Parathyroid adenoma (tissue), 2 donors: ENCODE measurements around the gene ZMYND8.
"Not testable (repeated sequence)": the region's sequence is repeated elsewhere in the genome, so short reads cannot be mapped to it uniquely, and the experiment has no call there.

Source experiments
- H2AFZ ChIP-seq: fragments of 300-600 bp; sonication (generic); one replicate; pipeline ENCODE4 v1.7.0; 2017; ENCODE audit warnings: antibody characterized with exemption, mild to moderate bottlenecking
- H3K27ac ChIP-seq: fragments of 300-600 bp; sonication (generic); one replicate; pipeline ENCODE4 v1.7.0; 2017
- H3K27me3 ChIP-seq: fragments of 300-600 bp; sonication (generic); one replicate; pipeline ENCODE4 v1.7.0; 2017; ENCODE audit warnings: low read length; ENCODE audit not compliant: control insufficient read depth, insufficient read depth
- H3K36me3 ChIP-seq: fragments of 300-600 bp; sonication (generic); one replicate; pipeline ENCODE4 v1.7.0; 2017; ENCODE audit warnings: low read length; ENCODE audit not compliant: control insufficient read depth, insufficient read depth
- H3K4me1 ChIP-seq: fragments of 300-600 bp; sonication (generic); one replicate; pipeline ENCODE4 v1.7.0; 2017; ENCODE audit warnings: control low read depth
- H3K4me2 ChIP-seq: fragments of 300-600 bp; sonication (generic); one replicate; pipeline ENCODE4 v1.7.0; 2017; ENCODE audit warnings: low read length
- H3K4me3 ChIP-seq: fragments of 300-600 bp; sonication (generic); one replicate; pipeline ENCODE4 v1.7.0; 2017; ENCODE audit warnings: low read depth, low read length
- H3K79me2 ChIP-seq: fragments of 300-600 bp; sonication (generic); one replicate; pipeline ENCODE4 v1.7.0; 2017; ENCODE audit warnings: control low read depth
- H3K9ac ChIP-seq: fragments of 300-600 bp; sonication (generic); one replicate; pipeline ENCODE4 v1.7.0; 2017; ENCODE audit warnings: mild to moderate bottlenecking
- H3K9me3 ChIP-seq: fragments of 300-600 bp; sonication (generic); one replicate; pipeline ENCODE4 v1.7.0; 2017; ENCODE audit warnings: low read length; ENCODE audit not compliant: control insufficient read depth
- CTCF ChIP-seq: fragments of 300-600 bp; sonication (generic); IDR thresholded peaks from one replicate; pipeline ENCODE4 v1.7.0; 2017; ENCODE audit warnings: antibody characterized with exemption, mild to moderate bottlenecking
- donor health status: primary hyperparathyroidism.

Gene ZMYND8

GRCh38 chr20:47208534-47209174 is 147.8 kb downstream of the ZMYND8 start:
- no peaks in the 10 kb centered on the region for H3K27me3 ChIP-seq
- H3K79me2 ChIP-seq = peaks cover 3% of the 10 kb centered on the region
- no peak overlapping the region for H2AFZ ChIP-seq
- H3K4me3 ChIP-seq = no peak overlapping the region
- no peak for TF ChIP-seq CTCF
- H3K9ac ChIP-seq = no peak overlapping the region
- H3K4me2 ChIP-seq = no peak overlapping the region
- H3K27ac ChIP-seq = no peak overlapping the region
- H3K36me3 ChIP-seq = no peaks in the 10 kb centered on the region
- peaks cover 9% of the 10 kb centered on the region for H3K4me1 ChIP-seq
- H3K9me3 ChIP-seq = no peaks in the 10 kb centered on the region

DNA sequence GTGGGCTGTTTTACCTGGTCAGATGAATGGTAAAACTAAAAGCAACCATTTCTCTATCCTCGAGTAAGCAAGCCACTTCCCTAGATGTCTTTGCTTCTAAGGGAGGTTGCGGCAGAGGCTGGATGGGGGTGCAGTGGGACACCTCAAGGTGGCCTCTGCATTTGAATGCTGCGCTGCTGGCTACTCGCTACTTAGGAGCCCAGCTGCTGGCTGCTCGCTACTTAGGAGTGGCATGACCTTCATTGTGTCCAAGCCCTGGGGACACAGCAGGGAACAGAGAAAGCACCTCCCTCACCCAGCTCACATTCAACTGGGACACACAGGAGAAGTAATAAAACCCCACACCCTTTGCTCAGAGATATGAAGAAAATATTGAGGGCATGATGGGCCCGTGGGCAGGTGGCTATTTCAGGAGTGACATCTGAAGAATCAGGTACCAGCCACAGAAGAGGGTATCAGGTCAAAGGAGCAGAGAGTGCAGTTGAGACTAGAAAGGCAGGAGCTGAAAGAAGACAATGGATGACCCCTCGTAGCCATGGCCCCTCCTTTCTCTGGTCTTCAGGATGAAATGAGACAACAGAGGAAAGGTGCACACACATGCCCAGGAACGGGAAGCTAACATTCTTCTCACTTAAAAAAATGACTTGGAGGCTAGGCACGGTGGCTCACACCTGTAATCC is 149.4 kb downstream of the ZMYND8 start:
- Histone ChIP-seq H3K4me2 (no peak overlapping the region), H3K9ac (no peak overlapping the region), H3K9me3 (no peaks in the 10 kb centered on the region), H3K36me3 (no peaks in the 10 kb centered on the region), H3K4me3 (no peak overlapping the region), H3K79me2 (no peaks in the 10 kb centered on the region), H2AFZ (no peak overlapping the region), H3K4me1 (peaks cover 9% of the 10 kb centered on the region), H3K27me3 (no peaks in the 10 kb centered on the region), H3K27ac (no peak overlapping the region)
- no peak for TF ChIP-seq CTCF

- H3K4me3 ChIP-seq, H3K9me3 ChIP-seq: not testable (repeated sequence)
Observed at GRCh38 chr20:47206552-47206951, 149.9 kb downstream of the ZMYND8 start.

DNA sequence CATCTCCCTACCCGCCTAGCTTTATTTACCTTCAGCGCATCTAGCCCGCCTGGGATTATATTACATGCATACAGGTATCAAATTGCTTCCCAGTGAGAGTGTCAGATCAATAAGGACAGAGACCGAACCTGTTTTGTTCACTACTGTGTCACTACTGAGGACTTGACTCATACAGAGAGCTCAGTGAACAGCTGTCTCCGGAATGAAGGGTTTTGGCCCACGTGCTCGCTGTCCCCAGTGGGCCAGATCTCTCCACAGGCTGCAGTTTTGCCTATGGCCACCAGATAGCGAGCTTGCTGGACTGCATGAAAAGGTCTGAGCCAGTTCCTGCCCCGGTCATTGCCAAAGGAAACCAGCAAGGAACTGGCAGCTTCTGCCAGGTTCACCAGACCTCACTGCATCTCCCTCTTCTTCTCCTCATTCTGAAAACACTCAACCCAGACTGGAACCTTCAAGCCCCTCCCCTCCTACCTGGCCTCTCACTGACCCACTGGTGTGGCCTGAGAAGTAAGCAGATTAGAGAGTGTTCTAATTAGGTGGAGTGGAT is 150.8 kb downstream of the ZMYND8 start:
- TF ChIP-seq CTCF = peak; percentile 98
- no peak overlapping the region for H3K27ac ChIP-seq
- H3K4me1 ChIP-seq = peaks cover 9% of the 10 kb centered on the region
- H3K36me3 ChIP-seq = no peaks in the 10 kb centered on the region
- H3K27me3 ChIP-seq = no peaks in the 10 kb centered on the region
- H3K9me3 ChIP-seq = no peaks in the 10 kb centered on the region
- H3K4me3 ChIP-seq = no peak overlapping the region
- no peak overlapping the region for H3K4me2 ChIP-seq
- H3K79me2 ChIP-seq = no peaks in the 10 kb centered on the region
- no peak overlapping the region for H3K9ac ChIP-seq
- H2AFZ ChIP-seq = peak overlapping the region; percentile 36

More at GRCh38 chr20:47206552-47206951, 149.9 kb downstream of the ZMYND8 start:
- H3K79me2 ChIP-seq, H3K27ac ChIP-seq, H3K36me3 ChIP-seq, H3K9ac ChIP-seq, H3K4me2 ChIP-seq, H3K27me3 ChIP-seq, H2AFZ ChIP-seq, H3K4me1 ChIP-seq: not testable (repeated sequence)

DNA sequence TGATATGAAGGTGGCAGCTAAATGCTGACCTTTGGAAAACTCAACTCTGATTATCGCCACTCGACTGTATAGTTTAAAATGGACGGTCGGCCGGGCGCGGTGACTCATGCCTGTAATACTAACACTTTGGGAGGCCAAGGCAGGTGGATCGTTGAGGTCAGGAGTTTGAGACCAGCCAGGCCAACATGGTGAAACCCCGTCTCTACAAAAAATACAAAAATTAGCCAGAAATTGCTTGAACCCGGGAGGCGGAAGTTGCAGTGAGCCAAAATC is 151.7 kb downstream of the ZMYND8 start:
- H3K27ac ChIP-seq, H2AFZ ChIP-seq, H3K4me2 ChIP-seq, H3K4me3 ChIP-seq, H3K9ac ChIP-seq, H3K36me3 ChIP-seq, H3K27me3 ChIP-seq, H3K79me2 ChIP-seq, H3K4me1 ChIP-seq, H3K9me3 ChIP-seq: not testable (repeated sequence)
